Naive B cell (primary cell): ENCODE measurements around the gene YPEL4. TPM values are rescaled to one million over a fixed set of nuclear protein-coding genes. Genes with fewer than 3 reads are reported as not detected.
A peak's percentile ranks its signal among the peaks of the same experiment; 100 is the strongest.
"Not testable (repeated sequence)": the region's sequence is repeated elsewhere in the genome, so short reads cannot be mapped to it uniquely, and the experiment has no call there.

Experiments used
- ATAC-seq, 2 donors: fragments of 150-1000 bp; cut with Tn5 transposase; 2 replicates each; pipeline ENCODE4 v1.10.0; 2021; ENCODE audit warnings: low read depth in 2 of 2, mild to moderate bottlenecking in 2 of 2, moderate library complexity in 2 of 2
- DNase-seq: peaks from one replicate; pipeline ENCODE4 v3.0.0; 2022
- H3K27ac Mint-ChIP-seq, 6 donors: one replicate each; pipeline ENCODE4 v1.8.0; 2020 to 2022; ENCODE audit warnings: mild to moderate bottlenecking in 6 of 6, mixed read lengths in 6 of 6, moderate library complexity in 5 of 6, inconsistent platforms in 2 of 6
- H3K27me3 Mint-ChIP-seq, 3 donors: one replicate each; pipeline ENCODE4 v1.8.0; 2021 to 2022; ENCODE audit warnings: mixed read lengths in 3 of 3, mild to moderate bottlenecking in 1 of 3
- H3K36me3 Mint-ChIP-seq, 2 donors: one replicate each; pipeline ENCODE4 v1.8.0; 2020 to 2022; ENCODE audit warnings: mixed read lengths in 2 of 2, inconsistent platforms in 1 of 2, mild to moderate bottlenecking in 1 of 2
- H3K4me1 Mint-ChIP-seq, 3 donors: one replicate each; pipeline ENCODE4 v1.8.0; 2020 to 2022; ENCODE audit warnings: mixed read lengths in 3 of 3, inconsistent platforms in 1 of 3, mild to moderate bottlenecking in 1 of 3, moderate library complexity in 1 of 3
- H3K4me3 Mint-ChIP-seq, 8 donors: one replicate each; pipeline ENCODE4 v1.8.0; 2020 to 2022; ENCODE audit warnings: mild to moderate bottlenecking in 8 of 8, mixed read lengths in 8 of 8, moderate library complexity in 8 of 8, inconsistent platforms in 2 of 8
- H3K9me3 Mint-ChIP-seq, 7 donors: one replicate each; pipeline ENCODE4 v1.8.0; 2020 to 2022; ENCODE audit warnings: mixed read lengths in 7 of 7, mild to moderate bottlenecking in 5 of 7, inconsistent platforms in 2 of 7, moderate library complexity in 1 of 7
- polyA plus RNA-seq, 6 donors: library from polyadenylated mRNA; unstranded; fragments of 300-500 nt; fragmentation: Illumina TruSeq; gene quantifications; one replicate each; pipeline ENCODE4 v1.2.3, GENCODE V29; 2021; ENCODE audit warnings: low read depth in 6 of 6

YPEL4 gene
- polyA plus RNA-seq, 6 donors from 2014 or later, result not detected

GRCh38 chr11:57662893-57663292, 13.2 kb upstream of the YPEL4 start:
- ATAC-seq, result no peak
- Mint-ChIP-seq H3K4me3 (peak overlapping the region in 2 of 8 donors; percentile 47 to 78), H3K27ac (peak overlapping the region in 2 of 6 donors; percentile 44 to 69), H3K27me3 (no peaks in the 10 kb centered on the region), H3K36me3 (peaks cover 0 to 4% of the 10 kb centered on the region in 2 donors), H3K9me3 (no peaks in the 10 kb centered on the region), H3K4me1 (peaks cover 16 to 45% (median 19%) of the 10 kb centered on the region in 3 donors)
- no peak for DNase-seq

GRCh38 chr11:57659669-57660068, 10.0 kb upstream of the YPEL4 start:
- H3K4me3 Mint-ChIP-seq, result peak overlapping the region in 5 of 8 donors; percentile 3 to 95 (median 41)

GRCh38 chr11:57658023-57658361, 8.3 kb upstream of the YPEL4 start:
- ATAC-seq, result peak; percentile 31 to 44
- H3K9me3 Mint-ChIP-seq, result no peaks in the 10 kb centered on the region
- no peaks in the 10 kb centered on the region for H3K27me3 Mint-ChIP-seq
- peak overlapping the region; percentile 90 to 99 (median 98) for H3K4me3 Mint-ChIP-seq
- H3K36me3 Mint-ChIP-seq, result peaks cover 0 to 4% of the 10 kb centered on the region in 2 donors
- no peak for DNase-seq
- H3K4me1 Mint-ChIP-seq, result peaks cover 14 to 42% (median 24%) of the 10 kb centered on the region in 3 donors
- peak overlapping the region; percentile 83 to 98 (median 96) for H3K27ac Mint-ChIP-seq

More at GRCh38 chr11:57659669-57660068, 10.0 kb upstream of the YPEL4 start:
- Mint-ChIP-seq H3K9me3 (no peaks in the 10 kb centered on the region), H3K27ac (no peak overlapping the region), H3K36me3 (peaks cover 0 to 4% of the 10 kb centered on the region in 2 donors), H3K27me3 (no peaks in the 10 kb centered on the region), H3K4me1 (peaks cover 18 to 41% (median 20%) of the 10 kb centered on the region in 3 donors)
- ATAC-seq, result no peak
- no peak for DNase-seq

GRCh38 chr11:57657194-57658022, 7.7 kb upstream of the YPEL4 start, which contains the start of gene CLP1:
Gene CLP1 (plus strand): TSS chr11:57657762. CDS start chr11:57659477, 1,715 bp downstream.
- Mint-ChIP-seq H3K27me3 (no peaks in the 10 kb centered on the region), H3K9me3 (no peaks in the 10 kb centered on the region), H3K36me3 (peaks cover 0 to 4% of the 10 kb centered on the region in 2 donors), H3K27ac (peak within 1 kb of the TSS; percentile 91 to 98 (median 96)), H3K4me3 (peak within 1 kb of the TSS; percentile 90 to 99 (median 98)), H3K4me1 (peaks cover 14 to 44% (median 27%) of the 10 kb centered on the region in 3 donors)
- ATAC-seq (peak; percentile 94 to 95), DNase-seq (peak; percentile 98)

- ATAC-seq, result no peak
- no peaks in the 10 kb centered on the region for H3K27me3 Mint-ChIP-seq
- H3K4me1 Mint-ChIP-seq, result peaks cover 14 to 49% (median 27%) of the 10 kb centered on the region in 3 donors
- H3K36me3 Mint-ChIP-seq, result peaks cover 0 to 4% of the 10 kb centered on the region in 2 donors
- no peak for DNase-seq
- H3K27ac Mint-ChIP-seq, result peak overlapping the region; percentile 56 to 98 (median 94)
- no peaks in the 10 kb centered on the region for H3K9me3 Mint-ChIP-seq
- peak overlapping the region; percentile 75 to 99 (median 97) for H3K4me3 Mint-ChIP-seq
Observed at GRCh38 chr11:57656885-57657193, 7.1 kb upstream of the YPEL4 start.

- H3K4me1 Mint-ChIP-seq, result peaks cover 27 to 48% (median 45%) of the 10 kb centered on the region in 3 donors
- ATAC-seq (no peak), DNase-seq (no peak)
- H3K27me3 Mint-ChIP-seq, result peaks cover 24 to 34% (median 34%) of the 10 kb centered on the region in 3 donors
- peak overlapping the region in 2 of 6 donors; percentile 32 to 70 for H3K27ac Mint-ChIP-seq
- no peaks in the 10 kb centered on the region for H3K36me3 Mint-ChIP-seq
- no peaks in the 10 kb centered on the region for H3K9me3 Mint-ChIP-seq
- H3K4me3 Mint-ChIP-seq, result peak overlapping the region in 1 of 8 donors; percentile 15
Observed at GRCh38 chr11:57653163-57653562, 3.5 kb upstream of the YPEL4 start.

- H3K4me3 Mint-ChIP-seq, result peak overlapping the region in 6 of 8 donors; percentile 15 to 79 (median 46)
- H3K27me3 Mint-ChIP-seq, result peaks cover 29 to 39% (median 39%) of the 10 kb centered on the region in 3 donors
- H3K27ac Mint-ChIP-seq, result peak overlapping the region in 3 of 6 donors; percentile 24 to 49 (median 32)
- no peak for DNase-seq
- no peaks in the 10 kb centered on the region for H3K9me3 Mint-ChIP-seq
- peaks cover 28 to 50% (median 45%) of the 10 kb centered on the region in 3 donors for H3K4me1 Mint-ChIP-seq
- no peaks in the 10 kb centered on the region for H3K36me3 Mint-ChIP-seq
- ATAC-seq, result no peak
Observed at GRCh38 chr11:57652662-57653061, 3.0 kb upstream of the YPEL4 start.

GRCh38 chr11:57652230-57652629, 2.5 kb upstream of the YPEL4 start:
- not testable (repeated sequence) for DNase-seq, ATAC-seq, H3K9me3 Mint-ChIP-seq, H3K36me3 Mint-ChIP-seq
- Mint-ChIP-seq H3K27ac (peak overlapping the region in 3 of 6 donors; percentile 20 to 49 (median 24)), H3K4me1 (peaks cover 28 to 52% (median 46%) of the 10 kb centered on the region in 3 donors), H3K27me3 (peaks cover 33 to 44% (median 43%) of the 10 kb centered on the region in 3 donors), H3K4me3 (peak overlapping the region in 6 of 8 donors; percentile 15 to 79 (median 62))

GRCh38 chr11:57651408-57651807, 1.7 kb upstream of the YPEL4 start:
- Mint-ChIP-seq H3K27ac (no peak overlapping the region), H3K4me1 (peaks cover 32 to 53% (median 50%) of the 10 kb centered on the region in 3 donors), H3K36me3 (peaks cover 0 to 6% of the 10 kb centered on the region in 2 donors), H3K9me3 (peaks cover 0 to 4% (median 0%) of the 10 kb centered on the region in 7 donors), H3K4me3 (no peak overlapping the region), H3K27me3 (peaks cover 41 to 52% (median 52%) of the 10 kb centered on the region in 3 donors)
- DNase-seq (no peak), ATAC-seq (no peak)

GRCh38 chr11:57650739-57651090, 1.0 kb upstream of the YPEL4 start:
- H3K27me3 Mint-ChIP-seq, result peaks cover 48 to 59% (median 58%) of the 10 kb centered on the region in 3 donors
- no peak for DNase-seq
- peaks cover 0 to 9% of the 10 kb centered on the region in 2 donors for H3K36me3 Mint-ChIP-seq
- no peak for ATAC-seq
- no peak overlapping the region for H3K4me3 Mint-ChIP-seq
- H3K27ac Mint-ChIP-seq, result no peak overlapping the region
- H3K4me1 Mint-ChIP-seq, result peaks cover 35 to 59% (median 55%) of the 10 kb centered on the region in 3 donors
- peaks cover 0 to 4% (median 0%) of the 10 kb centered on the region in 7 donors for H3K9me3 Mint-ChIP-seq

- peak overlapping the region in 5 of 6 donors; percentile 16 to 91 (median 66) for H3K27ac Mint-ChIP-seq
- peaks cover 0 to 4% (median 0%) of the 10 kb centered on the region in 7 donors for H3K9me3 Mint-ChIP-seq
- DNase-seq (no peak), ATAC-seq (peak in 1 of 2 donors; percentile 19)
- H3K4me1 Mint-ChIP-seq, result peaks cover 35 to 69% (median 55%) of the 10 kb centered on the region in 3 donors
- H3K4me3 Mint-ChIP-seq, result peak overlapping the region in 6 of 8 donors; percentile 50 to 77 (median 71)
- H3K27me3 Mint-ChIP-seq, result peaks cover 59 to 72% (median 71%) of the 10 kb centered on the region in 3 donors
- peaks cover 0 to 9% of the 10 kb centered on the region in 2 donors for H3K36me3 Mint-ChIP-seq
Observed at GRCh38 chr11:57648801-57649735, 644 bp downstream of the YPEL4 start.

- H3K4me1 Mint-ChIP-seq, result peaks cover 35 to 67% (median 54%) of the 10 kb centered on the region in 3 donors
- no peak for DNase-seq
Observed at GRCh38 chr11:57647960-57648800, 1.5 kb downstream of the YPEL4 start.

More at GRCh38 chr11:57647960-57648800, 1.5 kb downstream of the YPEL4 start:
- Mint-ChIP-seq H3K4me3 (peak overlapping the region in 6 of 8 donors; percentile 22 to 77 (median 64)), H3K27ac (peak overlapping the region in 3 of 6 donors; percentile 20 to 66 (median 24)), H3K27me3 (peaks cover 67 to 81% (median 71%) of the 10 kb centered on the region in 3 donors), H3K36me3 (peaks cover 0 to 9% of the 10 kb centered on the region in 2 donors), H3K9me3 (peaks cover 0 to 4% (median 0%) of the 10 kb centered on the region in 7 donors)
- peak; percentile 9 to 10 for ATAC-seq
